GM12874 (cell line): ENCODE results near the gene RPS6KA5.

Experiments
- CTCF ChIP-seq: IDR thresholded peaks from 2 replicates; pipeline ENCODE4 v1.5.1; 2011; ENCODE audit warnings: low read depth, mild to moderate bottlenecking, control low read depth, low read length, moderate library complexity; ENCODE audit not compliant: insufficient read depth

RPS6KA5 gene

GRCh38 chr14:90893510-90893909 lies 166.9 kb downstream of the RPS6KA5 start:
- no peak for TF ChIP-seq CTCF

DNA sequence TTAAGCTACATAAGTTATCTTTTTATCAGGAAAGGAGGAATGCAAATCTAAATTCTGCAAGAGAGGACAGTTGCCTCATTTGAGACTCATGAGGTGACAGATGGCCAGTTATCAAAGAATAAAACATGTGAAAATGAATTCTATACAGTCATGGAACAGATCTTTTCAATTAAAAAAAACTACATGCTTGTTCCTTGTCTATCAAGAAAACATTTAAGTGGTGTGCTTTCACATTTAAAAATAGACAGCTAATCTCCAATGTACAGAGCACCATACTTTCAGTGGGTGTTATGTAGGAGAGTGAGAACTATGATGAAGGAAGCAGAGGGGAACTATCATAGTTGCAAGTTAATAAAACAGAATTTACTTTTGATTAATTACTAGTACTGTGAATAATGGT lies 167.5 kb downstream of the RPS6KA5 start:
- no peak for TF ChIP-seq CTCF

- TF ChIP-seq CTCF, result no peak
Observed at GRCh38 chr14:90891326-90891725, 169.1 kb downstream of the RPS6KA5 start.

DNA sequence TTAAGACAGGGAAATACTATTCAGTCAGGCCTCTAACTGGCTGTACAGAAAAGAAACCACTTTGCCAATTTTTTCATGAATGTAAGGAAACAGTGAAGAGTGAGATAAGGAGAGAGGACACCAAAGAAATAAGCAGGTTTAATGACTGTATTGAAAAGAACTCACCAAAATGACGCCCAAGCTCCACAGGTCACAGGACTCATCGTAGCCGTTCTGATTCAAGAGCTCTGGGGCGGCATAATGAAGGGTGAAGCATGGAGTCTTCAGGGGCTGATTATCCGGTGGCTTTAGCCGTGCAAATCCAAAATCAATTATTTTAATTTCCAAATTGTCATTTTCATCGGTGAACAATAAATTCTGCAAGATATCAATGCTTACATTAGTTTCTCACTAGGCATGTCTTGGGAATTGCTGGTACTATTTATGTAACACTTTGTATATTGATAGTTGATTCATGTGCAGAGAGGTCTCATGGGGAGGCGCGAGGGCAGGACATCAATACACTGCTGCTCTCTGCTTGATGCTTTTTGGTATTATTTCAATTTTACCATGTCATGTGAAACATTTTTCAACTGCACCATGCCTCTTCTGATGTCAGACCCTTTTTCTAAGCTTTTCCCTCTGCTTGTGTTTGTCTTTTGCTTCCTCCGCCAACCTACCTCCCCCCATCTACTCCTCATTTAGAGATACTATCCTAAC lies 170.0 kb downstream of the RPS6KA5 start:
- TF ChIP-seq CTCF, result no peak

DNA sequence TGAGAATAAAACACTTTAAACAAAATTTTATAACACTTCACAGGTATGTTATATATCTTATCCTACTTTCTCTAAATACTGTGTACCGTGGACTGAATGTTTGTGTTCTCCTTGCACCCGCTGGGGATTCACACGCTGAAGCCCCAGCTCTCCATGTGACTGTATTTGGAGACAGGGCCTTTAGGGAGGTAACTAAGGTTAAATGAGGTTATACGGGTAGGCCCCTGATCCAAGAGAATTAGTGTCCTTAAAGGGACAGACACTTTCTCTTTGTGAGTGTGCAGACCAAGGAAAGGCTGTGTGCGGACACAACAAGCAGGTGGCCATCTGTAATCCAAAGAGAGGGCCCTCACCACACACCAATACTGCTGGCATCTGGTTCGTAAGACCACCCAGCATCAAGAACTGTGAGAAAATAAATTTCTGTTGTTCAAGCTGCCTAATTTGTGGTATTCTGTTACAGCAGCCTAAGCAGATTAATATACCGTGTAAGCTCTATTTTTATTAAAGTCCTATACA lies 174.1 kb downstream of the RPS6KA5 start:
- TF ChIP-seq CTCF, result no peak

GRCh38 chr14:90883782-90884181 lies 176.7 kb downstream of the RPS6KA5 start:
- no peak for TF ChIP-seq CTCF

- TF ChIP-seq CTCF, result no peak
Observed at GRCh38 chr14:90883197-90883596, 177.2 kb downstream of the RPS6KA5 start.
